ENCODE measurements around the gene TNFAIP8L2. TPM values are rescaled to one million over a fixed set of nuclear protein-coding genes. Genes with fewer than 3 reads are reported as not detected.
A peak's percentile ranks its signal among the peaks of the same experiment; 100 is the strongest.
"Not testable (repeated sequence)": the region's sequence is repeated elsewhere in the genome, so short reads cannot be mapped to it uniquely, and the experiment has no call there.

Gene TNFAIP8L2
- total RNA-seq, 1 experiment from 2014 or later, result not detected

GRCh38 chr1:151189637-151190445, 33.4 kb downstream of the TNFAIP8L2 start, which contains the start of gene VPS72:
TSS of gene VPS72 (minus strand) at chr1:151190197. CDS start at chr1:151190121, 76 bp downstream.
- peak; percentile 93 for DNase-seq (ENCODE audit: low read depth)

GRCh38 chr1:151192047-151192446, 35.6 kb downstream of the TNFAIP8L2 start:
- no peak for DNase-seq (ENCODE audit: low read depth)

- no peak for DNase-seq (ENCODE audit: low read depth)
These were observed 36.9 kb downstream of the TNFAIP8L2 start for GRCh38 chr1:151193304-151193703.

GRCh38 chr1:151193856-151194255, 37.4 kb downstream of the TNFAIP8L2 start:
- no peak for DNase-seq (ENCODE audit: low read depth)

- DNase-seq (ENCODE audit: low read depth), result peak; percentile 93
These were observed 38.6 kb downstream of the TNFAIP8L2 start for GRCh38 chr1:151194894-151195594.

GRCh38 chr1:151196292-151196800, 39.9 kb downstream of the TNFAIP8L2 start:
- peak; percentile 80 for DNase-seq (ENCODE audit: low read depth)

GRCh38 chr1:151197863-151198253, 41.4 kb downstream of the TNFAIP8L2 start:
- peak; percentile 7 for DNase-seq (ENCODE audit: low read depth)

GRCh38 chr1:151198254-151199127, 42.0 kb downstream of the TNFAIP8L2 start, which contains the start of gene PIP5K1A:
TSS of gene PIP5K1A (plus strand) at chr1:151198552. CDS start at chr1:151198997, 445 bp downstream.
- DNase-seq (ENCODE audit: low read depth), result peak; percentile 98

- peak; percentile 63 for DNase-seq (ENCODE audit: low read depth)
These were observed 43.6 kb downstream of the TNFAIP8L2 start for GRCh38 chr1:151199873-151200581.

GRCh38 chr1:151205381-151205965, 49.0 kb downstream of the TNFAIP8L2 start:
- DNase-seq (ENCODE audit: low read depth), result not testable (repeated sequence)

Other genes starting within 250 kb of the TNFAIP8L2 start
- gene SETDB1, start 230.3 kb upstream of the TNFAIP8L2 start, total RNA-seq (2014; rRNA removed; shearing (Covaris generic)), result 37.5 and 60.8 TPM in 2 replicates
- 74.1 and 105 TPM in 2 replicates for gene CERS2, start 181.8 kb upstream of the TNFAIP8L2 start, total RNA-seq (2014; rRNA removed; shearing (Covaris generic))
- 0.24 TPM in 1 of 2 replicates, not detected in the other for gene ANXA9, start 174.4 kb upstream of the TNFAIP8L2 start, total RNA-seq (2014; rRNA removed; shearing (Covaris generic))
- gene MINDY1, start 149.7 kb upstream of the TNFAIP8L2 start, total RNA-seq (2014; rRNA removed; shearing (Covaris generic)), result 6.6 and 12.1 TPM in 2 replicates
- gene PRUNE1, start 148.2 kb upstream of the TNFAIP8L2 start, total RNA-seq (2014; rRNA removed; shearing (Covaris generic)), result 17.4 and 21.3 TPM in 2 replicates
- 0.57 and 0.60 TPM in 2 replicates for gene BNIPL, start 120.1 kb upstream of the TNFAIP8L2 start, total RNA-seq (2014; rRNA removed; shearing (Covaris generic))
- 0.80 and 2.4 TPM in 2 replicates for gene C1orf56, start 108.9 kb upstream of the TNFAIP8L2 start, total RNA-seq (2014; rRNA removed; shearing (Covaris generic))
- gene CDC42SE1, start 97.0 kb upstream of the TNFAIP8L2 start, total RNA-seq (2014; rRNA removed; shearing (Covaris generic)), result 48.8 and 55.1 TPM in 2 replicates
- 48.4 and 52.7 TPM in 2 replicates for gene MLLT11, start 96.3 kb upstream of the TNFAIP8L2 start, total RNA-seq (2014; rRNA removed; shearing (Covaris generic))
- gene GABPB2, start 85.9 kb upstream of the TNFAIP8L2 start, total RNA-seq (2014; rRNA removed; shearing (Covaris generic)), result 3.5 and 4.5 TPM in 2 replicates
- 0.40 TPM in 1 of 2 replicates, not detected in the other for gene SEMA6C, start 10.0 kb upstream of the TNFAIP8L2 start, total RNA-seq (2014; rRNA removed; shearing (Covaris generic))
- 11.4 and 13.4 TPM in 2 replicates for gene LYSMD1, start 9.3 kb downstream of the TNFAIP8L2 start, total RNA-seq (2014; rRNA removed; shearing (Covaris generic))
- gene SCNM1, start 9.5 kb downstream of the TNFAIP8L2 start, total RNA-seq (2014; rRNA removed; shearing (Covaris generic)), result 76.8 and 90.9 TPM in 2 replicates
- gene TMOD4, start 19.3 kb downstream of the TNFAIP8L2 start, total RNA-seq (2014; rRNA removed; shearing (Covaris generic)), result 0.23 TPM in 1 of 2 replicates, not detected in the other
- gene VPS72, start 33.5 kb downstream of the TNFAIP8L2 start, total RNA-seq (2014; rRNA removed; shearing (Covaris generic)), result 91.0 and 95.0 TPM in 2 replicates
- 19.6 and 30.9 TPM in 2 replicates for gene PIP5K1A, start 41.9 kb downstream of the TNFAIP8L2 start, total RNA-seq (2014; rRNA removed; shearing (Covaris generic))
- gene PSMD4, start 98.1 kb downstream of the TNFAIP8L2 start, total RNA-seq (2014; rRNA removed; shearing (Covaris generic)), result 412 and 482 TPM in 2 replicates
- 11.4 and 11.9 TPM in 2 replicates for gene ZNF687, start 125.7 kb downstream of the TNFAIP8L2 start, total RNA-seq (2014; rRNA removed; shearing (Covaris generic))
- gene PI4KB, start 170.8 kb downstream of the TNFAIP8L2 start, total RNA-seq (2014; rRNA removed; shearing (Covaris generic)), result 23.0 and 39.6 TPM in 2 replicates
- 39.3 and 48.0 TPM in 2 replicates for gene RFX5, start 190.6 kb downstream of the TNFAIP8L2 start, total RNA-seq (2014; rRNA removed; shearing (Covaris generic))
- 0.65 and 1.8 TPM in 2 replicates for gene SELENBP1, start 216.1 kb downstream of the TNFAIP8L2 start, total RNA-seq (2014; rRNA removed; shearing (Covaris generic))
- gene PSMB4, start 242.9 kb downstream of the TNFAIP8L2 start, total RNA-seq (2014; rRNA removed; shearing (Covaris generic)), result 662 and 883 TPM in 2 replicates

All from Daoy (cell line).